SU-DHL-6 (cell line): ENCODE results near the gene PET100.

ENCODE experiments used
- H2AFZ ChIP-seq: fragments of 200-600 bp; sonication (generic); 2 replicates; pipeline ENCODE4 v1.6.1; 2014; ENCODE audit warnings: low read depth, mild to moderate bottlenecking, moderate library complexity, mixed read lengths, antibody characterized with exemption, low read length; ENCODE audit not compliant: severe bottlenecking
- H3F3A ChIP-seq: fragments of 200-600 bp; shearing (Covaris generic); 2 replicates; pipeline ENCODE4 v1.6.0; 2016; ENCODE audit warnings: antibody characterized with exemption, mild to moderate bottlenecking; ENCODE audit not compliant: insufficient read depth
- H3K27ac ChIP-seq: fragments of 200-600 bp; sonication (generic); 2 replicates; pipeline ENCODE4 v1.5.1; 2016; ENCODE audit warnings: low read depth, mild to moderate bottlenecking, low read length, moderate library complexity, mixed read lengths
- H3K27me3 ChIP-seq: fragments of 200-600 bp; sonication (generic), shearing (Covaris generic); 2 replicates; pipeline ENCODE4 v1.6.0; 2014; ENCODE audit warnings: mild to moderate bottlenecking, low read length
- H3K36me3 ChIP-seq: fragments of 200-600 bp; sonication (generic); 2 replicates; pipeline ENCODE4 v1.6.1; 2014; ENCODE audit warnings: mild to moderate bottlenecking, low read length, mixed read lengths
- H3K4me2 ChIP-seq: fragments of 300-600, 200-600 bp; shearing (Covaris generic), sonication (generic); 2 replicates; pipeline ENCODE4 v1.6.0; 2014; ENCODE audit warnings: low read length, low read depth, mild to moderate bottlenecking; ENCODE audit not compliant: poor library complexity, severe bottlenecking
- H3K4me3 ChIP-seq: fragments of 200-600 bp; sonication (generic); 2 replicates; pipeline ENCODE4 v1.5.1; 2014; ENCODE audit warnings: antibody characterized with exemption, low read length, mild to moderate bottlenecking, mixed read lengths; ENCODE audit not compliant: insufficient read depth, poor library complexity, severe bottlenecking
- H3K79me2 ChIP-seq: fragments of 200-600 bp; sonication (generic); 2 replicates; pipeline ENCODE4 v1.6.1; 2014; ENCODE audit warnings: mild to moderate bottlenecking, low read length, moderate library complexity; ENCODE audit not compliant: insufficient read depth
- H3K9ac ChIP-seq: fragments of 200-600 bp; sonication (generic); 2 replicates; pipeline ENCODE4 v1.7.0; 2014; ENCODE audit warnings: mild to moderate bottlenecking, low read length
- H3K9me2 ChIP-seq: fragments of 200-600 bp; sonication (generic); replicated peaks from 2 replicates; pipeline ENCODE4 v1.6.1; 2014; ENCODE audit warnings: low read length; ENCODE audit not compliant: insufficient read depth
- H3K9me3 ChIP-seq: fragments of 200-600 bp; sonication (generic); 2 replicates; pipeline ENCODE4 v1.6.1; 2014; ENCODE audit warnings: low read length, mixed read lengths; ENCODE audit not compliant: insufficient read depth
- H4K20me1 ChIP-seq: fragments of 200-600 bp; sonication (generic); 2 replicates; pipeline ENCODE4 v1.6.1; 2014; ENCODE audit warnings: low read depth, mild to moderate bottlenecking, antibody characterized with exemption, low read length, moderate library complexity, mixed read lengths
- CTCF ChIP-seq: fragments of 200-600 bp; sonication (generic); IDR thresholded peaks from one replicate; pipeline ENCODE4 v1.5.1; 2017; ENCODE audit warnings: antibody characterized with exemption, mild to moderate bottlenecking, low read length, moderate library complexity; ENCODE audit not compliant: insufficient read depth, poor library complexity, severe bottlenecking
- EZH2phosphoT487 ChIP-seq: fragments of 200-600 bp; sonication (generic), shearing (Covaris generic); conservative IDR thresholded peaks from 2 replicates; pipeline ENCODE4 v1.6.1; 2018; ENCODE audit warnings: mild to moderate bottlenecking, antibody characterized with exemption, low read length, moderate library complexity, mixed read lengths

The PET100 gene

GRCh38 chr19:7606289-7606688 is 23.3 kb upstream of the PET100 start:
- H3K4me2 ChIP-seq, result no peak overlapping the region
- H3K36me3 ChIP-seq, result no peaks in the 10 kb centered on the region
- no peaks in the 10 kb centered on the region for H3F3A ChIP-seq
- H3K79me2 ChIP-seq, result no peaks in the 10 kb centered on the region
- H3K9me3 ChIP-seq, result no peaks in the 10 kb centered on the region
- H2AFZ ChIP-seq, result no peak overlapping the region
- H3K27ac ChIP-seq, result no peak overlapping the region
- H3K4me3 ChIP-seq, result no peak overlapping the region
- no peaks in the 10 kb centered on the region for H3K27me3 ChIP-seq
- H3K9ac ChIP-seq, result no peak overlapping the region
- no peak for TF ChIP-seq EZH2phosphoT487
- TF ChIP-seq CTCF, result no peak
- no peaks in the 10 kb centered on the region for H4K20me1 ChIP-seq
- no peaks in the 10 kb centered on the region for H3K9me2 ChIP-seq

DNA sequence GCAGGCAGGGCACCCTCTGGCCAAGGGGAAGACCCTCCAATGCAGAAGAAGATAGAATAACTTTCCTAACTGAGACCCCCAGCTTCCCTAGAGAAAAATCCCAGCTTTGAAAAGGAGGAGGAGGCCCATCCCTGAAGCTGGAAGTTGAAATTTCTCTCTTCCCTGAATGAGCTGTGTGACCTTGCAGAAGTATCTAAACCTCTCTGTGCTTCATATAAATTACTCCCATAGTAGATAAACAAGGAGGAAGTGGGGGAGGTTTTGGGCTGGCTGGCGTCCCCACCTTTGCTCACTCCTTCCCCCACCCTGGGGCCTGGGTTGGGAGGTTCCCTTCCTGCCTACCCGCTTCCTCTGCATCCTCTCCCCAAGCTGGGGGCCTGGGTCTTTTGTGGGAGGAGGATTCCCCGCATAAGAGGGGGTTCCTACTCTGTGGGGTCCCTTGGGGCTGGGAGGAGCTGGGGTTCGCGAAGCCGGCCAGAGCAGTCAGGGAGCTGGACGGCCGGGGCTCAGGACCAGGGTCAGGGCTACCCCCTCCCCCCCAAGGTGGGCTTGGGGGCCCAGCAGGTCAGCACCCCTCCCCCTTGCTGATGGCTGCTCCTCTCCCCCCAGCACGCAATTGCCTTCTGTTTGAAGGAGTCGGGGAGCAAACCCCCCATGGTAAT is 22.2 kb upstream of the PET100 start:
- H3K9ac ChIP-seq, result no peak overlapping the region
- no peaks in the 10 kb centered on the region for H4K20me1 ChIP-seq
- H2AFZ ChIP-seq, result no peak overlapping the region
- H3F3A ChIP-seq, result no peaks in the 10 kb centered on the region
- no peaks in the 10 kb centered on the region for H3K9me3 ChIP-seq
- H3K79me2 ChIP-seq, result no peaks in the 10 kb centered on the region
- H3K27ac ChIP-seq, result no peak overlapping the region
- H3K36me3 ChIP-seq, result no peaks in the 10 kb centered on the region
- no peak overlapping the region for H3K4me3 ChIP-seq
- H3K4me2 ChIP-seq, result no peak overlapping the region
- no peaks in the 10 kb centered on the region for H3K27me3 ChIP-seq
- no peak for TF ChIP-seq EZH2phosphoT487
- TF ChIP-seq CTCF, result no peak
- no peaks in the 10 kb centered on the region for H3K9me2 ChIP-seq

DNA sequence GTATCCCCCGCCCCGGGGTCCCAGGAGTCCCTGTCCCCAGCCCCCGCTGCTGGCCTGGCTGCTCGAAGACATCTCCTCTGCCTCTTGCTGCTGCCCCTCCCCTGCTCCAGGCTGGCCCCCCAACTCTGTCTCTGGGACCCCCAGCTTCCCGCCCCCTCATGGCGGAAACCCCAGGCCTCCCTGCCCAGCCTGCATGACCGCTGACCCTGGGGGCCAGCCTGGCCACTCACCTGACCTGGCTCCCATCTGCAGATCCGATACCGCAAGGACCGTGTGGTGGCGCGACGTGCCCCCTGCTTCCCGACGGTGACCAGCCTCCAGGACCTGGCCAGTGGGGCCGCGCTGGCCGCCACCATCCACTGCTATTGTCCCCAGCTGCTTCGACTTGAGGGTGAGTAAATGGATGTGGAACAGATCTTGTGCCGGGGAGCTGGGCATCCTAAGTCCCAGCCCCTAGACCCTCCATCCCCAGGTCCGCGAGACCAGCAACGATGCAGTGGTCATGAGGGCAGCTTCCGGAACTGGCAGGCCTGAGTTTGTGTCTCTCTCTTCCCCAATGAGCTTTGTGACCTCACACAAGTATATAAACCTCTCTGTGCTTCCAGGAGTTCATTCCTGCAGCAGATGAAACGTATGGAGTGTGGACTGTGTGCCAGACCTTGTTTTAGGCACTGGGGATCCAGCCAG is 21.6 kb upstream of the PET100 start:
- Histone ChIP-seq H3K36me3 (no peaks in the 10 kb centered on the region), H4K20me1 (no peaks in the 10 kb centered on the region), H3K27ac (no peak overlapping the region), H3K9me2 (no peaks in the 10 kb centered on the region), H2AFZ (no peak overlapping the region), H3K4me2 (no peak overlapping the region), H3K79me2 (no peaks in the 10 kb centered on the region), H3F3A (no peaks in the 10 kb centered on the region), H3K9me3 (no peaks in the 10 kb centered on the region), H3K4me3 (no peak overlapping the region), H3K9ac (no peak overlapping the region), H3K27me3 (no peaks in the 10 kb centered on the region)
- TF ChIP-seq EZH2phosphoT487 (no peak), CTCF (no peak)
